H9 (cell line): ENCODE data around the gene CRCP. TPM values are rescaled to one million over a fixed set of nuclear protein-coding genes. Genes with fewer than 3 reads are reported as not detected.
"Not testable (repeated sequence)": the region's sequence is repeated elsewhere in the genome, so short reads cannot be mapped to it uniquely, and the experiment has no call there.

ENCODE experiments used
- DNase-seq: peaks from one replicate; pipeline ENCODE4 v3.0.0-alpha.2; 2017
- H2AFZ ChIP-seq: one replicate; pipeline ENCODE4 v1.6.1; 2013; ENCODE audit warnings: mild to moderate bottlenecking, low read length, control low read depth, moderate library complexity
- H2AK5ac ChIP-seq: 2 replicates; pipeline ENCODE4 v1.6.1; 2013; ENCODE audit warnings: low read length, control low read depth, mixed read lengths; ENCODE audit not compliant: insufficient read length
- H2BK120ac ChIP-seq: one replicate; pipeline ENCODE4 v1.6.1; 2013; ENCODE audit warnings: low read depth, mild to moderate bottlenecking, low read length, control low read depth, inconsistent platforms; ENCODE audit not compliant: poor library complexity, severe bottlenecking
- H2BK12ac ChIP-seq: 2 replicates; pipeline ENCODE4 v1.6.1; 2013; ENCODE audit warnings: low read length, control low read depth, mixed read lengths, low read depth; ENCODE audit not compliant: insufficient read length
- H2BK15ac ChIP-seq: 2 replicates; pipeline ENCODE4 v1.6.1; 2013; ENCODE audit warnings: low read depth, low read length, control low read depth
- H2BK20ac ChIP-seq: one replicate; pipeline ENCODE4 v1.6.1; 2013; ENCODE audit warnings: low read depth, mild to moderate bottlenecking, low read length, control low read depth, inconsistent platforms; ENCODE audit not compliant: poor library complexity, severe bottlenecking
- H2BK5ac ChIP-seq: 2 replicates; pipeline ENCODE4 v1.6.1; 2013; ENCODE audit warnings: low read length, control low read depth, mixed read lengths; ENCODE audit not compliant: insufficient read length
- H3K14ac ChIP-seq: 2 replicates; pipeline ENCODE4 v1.6.1; 2013; ENCODE audit warnings: low read length, control low read depth; ENCODE audit not compliant: insufficient read depth
- H3K18ac ChIP-seq: 2 replicates; pipeline ENCODE4 v1.6.1; 2013; ENCODE audit warnings: low read depth, mild to moderate bottlenecking, mixed read lengths, low read length, control low read depth; ENCODE audit not compliant: insufficient read length
- H3K23ac ChIP-seq: 2 replicates; pipeline ENCODE4 v1.6.1; 2013; ENCODE audit warnings: low read length, control low read depth, mixed read lengths, low read depth; ENCODE audit not compliant: insufficient read length
- H3K23me2 ChIP-seq: 2 replicates; pipeline ENCODE4 v1.6.1; 2013; ENCODE audit warnings: low read depth, mild to moderate bottlenecking, mixed read lengths, low read length, control low read depth; ENCODE audit not compliant: insufficient read length, poor library complexity, severe bottlenecking
- H3K27ac ChIP-seq: 2 replicates; pipeline ENCODE4 v1.5.1; 2013; ENCODE audit warnings: low read length, control low read depth, mixed read lengths, low read depth; ENCODE audit not compliant: insufficient read length
- H3K27me3 ChIP-seq: 2 replicates; pipeline ENCODE4 v1.6.1; 2013; ENCODE audit warnings: low read length, control low read depth, inconsistent platforms; ENCODE audit not compliant: insufficient read depth
- H3K4ac ChIP-seq: 2 replicates; pipeline ENCODE4 v1.6.1; 2013; ENCODE audit warnings: low read depth, mild to moderate bottlenecking, control low read depth, inconsistent platforms, low read length, moderate library complexity
- H3K4me1 ChIP-seq: 2 replicates; pipeline ENCODE4 v1.6.1; 2013; ENCODE audit warnings: low read length, control low read depth, inconsistent platforms; ENCODE audit not compliant: insufficient read depth
- H3K4me2 ChIP-seq: 2 replicates; pipeline ENCODE4 v1.6.1; 2013; ENCODE audit warnings: low read length, control low read depth, mixed read lengths; ENCODE audit not compliant: insufficient read length, insufficient read depth
- H3K56ac ChIP-seq: 2 replicates; pipeline ENCODE4 v1.6.1; 2013; ENCODE audit warnings: low read depth, mild to moderate bottlenecking, mixed read lengths, low read length, control low read depth; ENCODE audit not compliant: insufficient read length
- H3K79me1 ChIP-seq: 2 replicates; pipeline ENCODE4 v1.6.1; 2013; ENCODE audit warnings: low read depth, mild to moderate bottlenecking, moderate library complexity, low read length, control low read depth, inconsistent platforms; ENCODE audit not compliant: insufficient read depth, poor library complexity, severe bottlenecking
- H3K79me2 ChIP-seq: 2 replicates; pipeline ENCODE4 v1.6.1; 2013; ENCODE audit warnings: low read length, control low read depth, inconsistent platforms; ENCODE audit not compliant: insufficient read depth
- H3K9ac ChIP-seq: 2 replicates; pipeline ENCODE4 v1.6.1; 2013; ENCODE audit warnings: low read length, control low read depth, mixed read lengths; ENCODE audit not compliant: insufficient read length; ENCODE audit errors: extremely low read depth
- H3K9me3 ChIP-seq: one replicate; pipeline ENCODE4 v1.6.1; 2013; ENCODE audit warnings: low read depth, low read length, inconsistent platforms; ENCODE audit not compliant: control insufficient read depth
- H3T11ph ChIP-seq: one replicate; pipeline ENCODE4 v1.6.1; 2013; ENCODE audit warnings: mild to moderate bottlenecking, low read length, control low read depth, inconsistent platforms
- H4K20me1 ChIP-seq: one replicate; pipeline ENCODE4 v1.6.1; 2013; ENCODE audit not compliant: control insufficient read depth, insufficient read length, insufficient read depth
- H4K5ac ChIP-seq: 2 replicates; pipeline ENCODE4 v1.6.1; 2013; ENCODE audit warnings: low read depth, mild to moderate bottlenecking, mixed read lengths, low read length, control low read depth; ENCODE audit not compliant: insufficient read length
- H4K8ac ChIP-seq: replicated peaks from 2 replicates; pipeline ENCODE4 v1.6.1; 2013; ENCODE audit warnings: low read length, control low read depth, mixed read lengths, low read depth; ENCODE audit not compliant: insufficient read length
- H4K91ac ChIP-seq: 2 replicates; pipeline ENCODE4 v1.6.1; 2013; ENCODE audit warnings: low read depth, mild to moderate bottlenecking, moderate library complexity, mixed read lengths, low read length, control low read depth; ENCODE audit not compliant: insufficient read length
- H3K27ac Mint-ChIP-seq, 3 experiments: 2 replicates in 2 of 3; 3 replicates in 1 of 3; pipeline ENCODE4 v1.8.0; 2020 to 2021; ENCODE audit warnings: mixed read lengths in 3 of 3, mild to moderate bottlenecking in 1 of 3, moderate library complexity in 1 of 3
- H3K27me3 Mint-ChIP-seq: 2 replicates; pipeline ENCODE4 v1.8.0; 2021; ENCODE audit warnings: low read depth, mild to moderate bottlenecking, moderate library complexity, mixed read lengths
- H3K36me3 Mint-ChIP-seq, 3 experiments: 2 replicates in 2 of 3; 3 replicates in 1 of 3; pipeline ENCODE4 v1.8.0; 2020 to 2021; ENCODE audit warnings: low read depth in 3 of 3, mixed read lengths in 3 of 3; ENCODE audit not compliant: insufficient read depth in 1 of 3
- H3K4me1 Mint-ChIP-seq, 2 experiments: 2 replicates each; pipeline ENCODE4 v1.8.0; 2020; ENCODE audit warnings: mixed read lengths in 2 of 2
- H3K4me3 Mint-ChIP-seq, 2 experiments: 2 replicates in 1 of 2; 3 replicates in 1 of 2; pipeline ENCODE4 v1.8.0; 2020 to 2021; ENCODE audit warnings: mild to moderate bottlenecking in 2 of 2, mixed read lengths in 2 of 2, moderate library complexity in 1 of 2
- H3K9me3 Mint-ChIP-seq, 2 experiments: 2 replicates in 1 of 2; 3 replicates in 1 of 2; pipeline ENCODE4 v1.8.0; 2020; ENCODE audit warnings: mild to moderate bottlenecking in 2 of 2, mixed read lengths in 2 of 2, moderate library complexity in 1 of 2
- CTCF ChIP-seq: fragments of 200-600 bp; sonication (generic); conservative IDR thresholded peaks from 3 replicates; pipeline ENCODE4 v1.8.0; 2021; ENCODE audit warnings: antibody characterized with exemption, mild to moderate bottlenecking
- WGBS: extraction: QIAGEN DNeasy Blood & Tissue Kit; methylation state at CpG from one replicate; pipeline ENCODE4 v1.1.7; 2013; ENCODE audit warnings: missing lambda C conversion rate, low lambda C conversion rate, mixed read lengths; ENCODE audit not compliant: insufficient read length; ENCODE audit errors: extremely low coverage; 5-methylcytosine and 5-hydroxymethylcytosine counted together
- total RNA-seq: library from RNA; stranded (reverse); gene quantifications from 2 replicates; pipeline ENCODE4 v1.2.1, GENCODE V29; 2021

The CRCP gene
- total RNA-seq, 1 experiment from 2014 or later = 39.0 TPM

GRCh38 chr7:66125052-66125694 lies 10.5 kb downstream of the CRCP start:
- no peak overlapping the region for H2BK120ac ChIP-seq
- H2BK12ac ChIP-seq = no peak overlapping the region
- H2AFZ ChIP-seq = no peak overlapping the region
- H2BK20ac ChIP-seq = no peak overlapping the region
- H2BK5ac ChIP-seq = no peak overlapping the region
- H3T11ph ChIP-seq = no peak overlapping the region
- DNase-seq = no peak
- H4K20me1 ChIP-seq = no peaks in the 10 kb centered on the region
- H2BK15ac ChIP-seq = no peak overlapping the region
- no peak overlapping the region for H3K9ac ChIP-seq
- no peak overlapping the region for H3K56ac ChIP-seq
- H2AK5ac ChIP-seq = no peak overlapping the region
- Mint-ChIP-seq H3K27ac (no peak overlapping the region), H3K4me3 (no peak overlapping the region), H3K36me3 (no peaks in the 10 kb centered on the region; a peak in 1 of 7 replicates), H3K27me3 (no peaks in the 10 kb centered on the region), H3K9me3 (no peaks in the 10 kb centered on the region), H3K4me1 (peaks cover 4 to 8% of the 10 kb centered on the region in 2 experiments; a peak in 3 of 4 replicates)
- no peak overlapping the region for H3K27ac ChIP-seq
- H3K4me2 ChIP-seq = no peak overlapping the region
- peaks cover 3% of the 10 kb centered on the region for H3K79me1 ChIP-seq
- no peak overlapping the region for H3K23ac ChIP-seq
- H4K91ac ChIP-seq = no peak overlapping the region
- H3K9me3 ChIP-seq = no peaks in the 10 kb centered on the region
- H3K14ac ChIP-seq = no peak overlapping the region
- peaks cover 13% of the 10 kb centered on the region; the same call in 1 of the 2 replicates for H3K79me2 ChIP-seq
- no CpG with 5 or more reads among the region's 4 CpGs for WGBS
- no peak overlapping the region for H4K8ac ChIP-seq
- no peak overlapping the region for H3K4ac ChIP-seq
- H3K18ac ChIP-seq = no peak overlapping the region
- no peaks in the 10 kb centered on the region for H3K27me3 ChIP-seq
- no peak for TF ChIP-seq CTCF
- no peaks in the 10 kb centered on the region for H3K23me2 ChIP-seq
- H3K4me1 ChIP-seq = no peaks in the 10 kb centered on the region; the same call in 1 of the 2 replicates
- H4K5ac ChIP-seq = no peak overlapping the region

GRCh38 chr7:66125781-66126352 lies 11.2 kb downstream of the CRCP start:
- WGBS = no CpG with 5 or more reads among the region's 6 CpGs
- H3K27me3 Mint-ChIP-seq, H2AK5ac ChIP-seq, H3K56ac ChIP-seq, H3K9me3 ChIP-seq, H3K4me2 ChIP-seq, H2BK120ac ChIP-seq, H4K8ac ChIP-seq, H3K4me1 ChIP-seq, H4K20me1 ChIP-seq, DNase-seq, H3K4me3 Mint-ChIP-seq, H3T11ph ChIP-seq, H3K27ac ChIP-seq, H2BK5ac ChIP-seq, H3K36me3 Mint-ChIP-seq, H3K79me1 ChIP-seq, H3K23me2 ChIP-seq, H3K4me1 Mint-ChIP-seq, H2BK20ac ChIP-seq, H4K5ac ChIP-seq, H2BK15ac ChIP-seq, H3K9ac ChIP-seq, H3K27ac Mint-ChIP-seq, H2BK12ac ChIP-seq, H3K4ac ChIP-seq, H3K23ac ChIP-seq, H4K91ac ChIP-seq, H2AFZ ChIP-seq, H3K27me3 ChIP-seq, H3K18ac ChIP-seq, H3K9me3 Mint-ChIP-seq, H3K14ac ChIP-seq: not testable (repeated sequence)
- H3K79me2 ChIP-seq = peaks cover 11% of the 10 kb centered on the region; the same call in 1 of the 2 replicates
